SIG-M5 treated with dmso at 0.1 percent for 504 hours (cell line): Measurements from ENCODE around the gene GDF7.

ENCODE experiments used
- DNase-seq: peaks from one replicate; lab custom pipeline; 2025; ENCODE audit not compliant: unreplicated experiment; lab: John Stamatoyannopoulos, UW

The GDF7 gene

GRCh38 chr2:20672201-20672951 lies 5.4 kb downstream of the GDF7 start:
- DNase-seq, result no peak

DNA sequence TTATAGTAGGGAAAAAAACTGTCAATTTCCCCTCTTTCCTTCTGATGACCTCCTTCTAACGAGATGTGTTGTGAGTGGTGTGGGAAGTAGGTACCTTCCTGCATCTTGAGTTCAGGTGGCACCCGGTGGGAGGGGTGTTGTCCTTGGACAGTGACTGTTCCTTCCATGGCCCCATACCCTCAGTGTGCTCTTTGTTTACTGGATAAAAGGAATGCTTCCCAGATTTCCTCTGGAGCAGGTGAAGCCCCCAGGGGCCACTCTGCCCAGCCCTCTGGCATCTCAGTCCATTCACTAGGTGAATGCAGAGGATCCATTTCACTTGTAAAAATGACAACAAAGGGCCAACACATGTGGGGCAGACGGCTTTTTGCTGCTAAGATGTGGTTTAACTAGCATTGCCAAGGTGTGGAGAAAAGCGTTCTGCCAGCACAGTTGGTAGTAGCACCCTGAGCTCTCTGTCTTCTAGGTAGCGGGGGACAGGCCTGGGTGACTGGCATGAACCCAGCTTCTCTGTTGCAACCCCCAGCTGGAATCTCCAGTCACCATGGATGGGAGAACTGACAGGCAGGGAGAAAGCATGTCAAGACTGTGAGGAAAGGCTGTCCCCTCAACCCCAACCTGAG lies 6.9 kb downstream of the GDF7 start:
- no peak for DNase-seq

GRCh38 chr2:20674309-20674965 lies 7.5 kb downstream of the GDF7 start:
- no peak for DNase-seq

- DNase-seq, result no peak
These were observed 8.2 kb downstream of the GDF7 start for GRCh38 chr2:20674974-20675679.

- peak; percentile 23 for DNase-seq
These were observed 8.9 kb downstream of the GDF7 start for GRCh38 chr2:20675701-20676352.

- DNase-seq, result no peak
These were observed 9.6 kb downstream of the GDF7 start for GRCh38 chr2:20676353-20677215.

DNA sequence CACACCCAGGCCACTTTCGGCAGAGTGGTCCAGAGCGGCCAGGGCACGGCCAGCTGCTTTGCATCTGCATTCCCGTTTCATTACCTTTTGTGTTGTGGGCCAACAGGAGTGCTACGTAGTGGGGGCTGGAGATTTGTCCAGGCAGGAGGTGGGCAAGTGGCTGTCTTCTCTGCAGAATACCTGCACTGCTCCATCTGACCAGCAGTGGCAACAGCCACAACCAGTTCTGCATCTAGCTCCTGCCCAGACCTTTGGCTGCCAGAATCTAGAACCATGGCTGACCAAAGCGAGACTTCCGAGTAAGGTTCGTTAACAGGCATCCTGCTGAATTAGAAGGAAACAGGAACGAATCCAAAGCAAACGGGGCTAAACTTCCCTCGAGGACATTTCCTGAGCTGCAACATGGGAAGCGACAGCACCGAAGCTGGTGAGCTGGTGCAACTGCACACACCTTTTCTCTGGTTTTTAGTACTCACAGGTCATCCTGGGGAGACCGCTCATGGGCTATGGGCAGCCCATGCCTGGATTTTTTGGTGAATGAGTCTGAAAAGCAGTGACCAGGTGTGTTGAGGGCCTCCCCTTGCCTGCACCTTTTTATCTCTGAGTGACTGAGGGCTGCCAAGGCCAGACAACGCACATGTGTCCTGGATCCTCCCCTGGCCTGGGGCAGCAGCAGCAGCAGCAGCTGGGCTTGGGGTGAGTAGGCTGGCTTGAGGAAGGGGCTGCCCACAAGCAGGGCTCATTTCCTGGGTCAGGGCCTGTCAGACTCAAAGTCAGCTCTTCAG lies 10.5 kb downstream of the GDF7 start:
- no peak for DNase-seq

DNA sequence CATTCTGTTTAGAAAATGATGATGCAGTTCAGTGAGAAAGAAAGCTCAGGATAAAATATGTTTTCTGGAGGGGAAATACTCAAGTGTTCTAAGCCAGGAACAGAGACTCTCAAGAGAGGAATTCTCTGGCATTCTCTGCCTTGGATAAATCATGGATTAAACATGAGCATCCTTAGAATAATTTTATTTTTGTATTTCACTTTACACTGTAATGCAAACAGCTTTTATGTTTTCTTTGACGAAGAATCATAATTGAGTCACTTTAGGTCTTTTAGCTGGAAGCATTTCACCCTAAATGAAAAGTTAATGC lies 11.1 kb downstream of the GDF7 start:
- DNase-seq, result no peak

GRCh38 chr2:20678780-20679179 lies 11.8 kb downstream of the GDF7 start:
- DNase-seq, result no peak

GRCh38 chr2:20680744-20681375 lies 13.9 kb downstream of the GDF7 start:
- no peak for DNase-seq

GRCh38 chr2:20682167-20682920 lies 15.4 kb downstream of the GDF7 start:
- no peak for DNase-seq

GRCh38 chr2:20684581-20685063 lies 17.7 kb downstream of the GDF7 start:
- no peak for DNase-seq

DNA sequence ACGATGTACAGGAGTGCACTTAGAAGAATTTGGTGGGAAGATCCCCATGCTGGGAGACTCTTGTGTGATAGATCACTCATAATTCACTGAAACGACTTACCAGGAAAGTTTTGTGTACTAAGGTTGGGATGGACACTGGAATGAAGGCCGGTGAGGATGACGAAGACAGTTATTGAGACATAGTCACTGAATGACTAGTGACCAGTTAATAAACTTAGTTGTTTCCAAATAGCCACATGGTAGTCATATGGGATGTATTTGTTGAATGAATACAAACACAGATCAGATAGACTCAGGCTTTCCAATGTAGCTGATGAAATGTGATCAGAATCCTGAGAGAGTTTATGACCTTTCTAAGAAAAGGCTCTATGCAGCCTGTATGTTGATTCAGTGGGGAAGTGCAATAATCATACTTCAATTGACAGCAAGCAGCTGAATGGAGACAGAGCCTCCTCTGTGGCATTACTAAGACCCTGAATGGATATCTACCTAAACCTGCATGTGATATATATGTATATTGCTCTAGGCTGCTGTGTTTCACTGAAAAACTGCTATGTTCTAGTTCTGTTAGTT lies 20.4 kb downstream of the GDF7 start:
- DNase-seq, result no peak

- DNase-seq, result no peak
These were observed 22.7 kb downstream of the GDF7 start for GRCh38 chr2:20689428-20690264.

DNA sequence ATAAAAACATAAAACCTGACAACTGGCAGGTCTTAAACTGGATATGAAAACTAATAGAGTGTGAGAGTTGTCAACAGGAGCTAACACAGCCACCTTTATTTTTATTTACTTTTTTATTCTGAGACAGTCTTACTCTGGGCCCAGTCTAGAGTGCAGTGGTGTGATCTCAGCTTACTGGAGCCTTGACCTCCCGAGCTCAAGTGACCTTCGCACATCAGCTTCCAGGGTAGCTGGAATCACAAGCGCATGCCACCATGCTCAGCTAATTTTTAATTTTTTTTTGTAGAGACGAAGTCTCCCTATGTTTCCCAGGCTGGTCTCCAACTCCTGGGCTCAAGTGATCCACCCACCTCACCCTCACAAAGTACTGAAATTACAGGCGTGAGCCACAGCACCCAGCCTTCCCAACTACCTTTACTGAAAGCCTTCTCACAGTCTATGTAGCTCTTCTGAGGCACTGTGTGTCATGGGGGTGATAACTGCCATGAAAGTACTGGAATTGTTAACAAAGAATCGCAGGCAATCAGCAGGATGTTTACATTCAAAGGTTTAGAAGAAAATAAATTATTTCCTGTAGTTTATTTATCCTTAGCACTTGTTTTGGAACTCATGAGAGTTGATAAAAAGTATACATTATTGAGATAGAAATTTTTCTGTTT lies 24.3 kb downstream of the GDF7 start:
- no peak for DNase-seq

GRCh38 chr2:20692081-20692480 lies 25.1 kb downstream of the GDF7 start:
- DNase-seq, result no peak

DNA sequence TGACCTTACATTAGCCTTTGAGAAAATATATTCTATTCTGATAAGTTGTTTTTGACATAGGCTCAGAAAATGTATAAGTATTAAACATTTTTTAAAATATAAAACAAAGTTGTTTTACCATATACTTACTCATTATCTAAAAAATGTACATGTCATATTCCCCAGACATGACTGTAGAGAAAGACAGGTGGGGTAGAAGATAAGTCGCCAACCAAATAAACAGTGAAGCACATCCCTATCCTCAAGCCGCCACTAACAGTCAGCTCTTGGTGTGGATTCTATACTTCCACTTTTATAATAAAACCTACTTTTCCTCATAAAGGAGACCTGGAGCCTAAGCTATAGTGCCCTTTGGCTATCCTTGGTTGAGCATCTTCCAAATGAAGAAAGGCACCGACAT lies 26.4 kb downstream of the GDF7 start:
- DNase-seq, result no peak
